GM21381 (cell line): ENCODE results near the gene HADH.
"Not testable (repeated sequence)": the region's sequence is repeated elsewhere in the genome, so short reads cannot be mapped to it uniquely, and the experiment has no call there.

ENCODE experiments used
- ATAC-seq: cut with Tn5 transposase; IDR thresholded peaks from one replicate; pipeline ENCODE4 v1.9.1; 2021; ENCODE audit warnings: mild to moderate bottlenecking, moderate library complexity; ENCODE audit not compliant: unreplicated experiment

The HADH gene

GRCh38 chr4:108029731-108030130 lies 40.0 kb downstream of the HADH start:
- ATAC-seq = no peak

GRCh38 chr4:108030332-108030731 lies 40.6 kb downstream of the HADH start:
- peak; percentile 94 for ATAC-seq

DNA sequence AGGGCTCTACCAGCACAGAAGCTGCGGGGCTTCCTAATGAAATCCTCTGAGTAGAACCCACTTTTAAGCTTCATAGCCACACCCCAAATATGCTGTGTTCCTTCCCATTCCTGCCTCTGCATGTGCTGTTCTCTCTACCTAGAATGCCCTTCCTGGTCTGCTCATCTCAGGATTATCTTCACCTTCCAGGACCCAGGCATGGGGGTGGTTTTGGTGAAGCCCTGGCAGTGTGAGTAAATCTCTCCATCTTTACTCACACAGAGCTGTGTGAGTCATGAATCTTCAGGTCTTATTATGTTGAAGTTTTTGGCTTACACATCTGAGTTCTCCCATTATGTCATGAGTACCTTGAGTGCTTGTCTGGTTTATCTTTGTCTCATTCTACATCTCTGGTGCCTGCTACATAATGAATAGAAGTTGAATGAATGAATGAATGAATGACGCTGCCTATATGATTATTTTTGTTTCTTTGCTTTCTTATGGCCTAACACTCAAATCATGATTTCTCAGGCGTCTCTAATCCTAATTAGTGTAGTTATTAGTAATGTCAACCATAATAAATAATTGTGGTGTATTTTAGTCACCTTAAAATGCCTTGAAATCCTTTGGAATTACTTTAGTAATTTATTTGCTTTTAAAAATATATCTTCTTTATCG lies 41.9 kb downstream of the HADH start:
- ATAC-seq = no peak

DNA sequence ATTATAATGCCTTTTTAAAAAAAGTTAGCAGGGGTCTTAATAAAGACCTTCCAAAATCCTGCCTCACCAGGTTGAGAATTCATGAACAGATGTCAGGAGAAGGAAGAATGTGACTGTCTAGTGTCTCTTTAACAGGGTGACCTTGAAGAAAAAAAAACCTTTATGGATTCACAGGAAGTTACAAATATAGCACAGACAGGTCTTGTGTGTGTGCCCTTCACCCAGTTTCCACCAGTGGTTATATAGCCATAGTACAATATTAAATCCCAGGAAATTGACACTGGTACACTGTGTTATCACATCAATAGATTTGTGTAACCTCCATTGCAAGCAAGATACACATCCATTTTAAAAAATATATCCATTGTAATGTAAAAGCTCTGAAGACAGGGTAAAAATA lies 43.7 kb downstream of the HADH start:
- no peak for ATAC-seq

DNA sequence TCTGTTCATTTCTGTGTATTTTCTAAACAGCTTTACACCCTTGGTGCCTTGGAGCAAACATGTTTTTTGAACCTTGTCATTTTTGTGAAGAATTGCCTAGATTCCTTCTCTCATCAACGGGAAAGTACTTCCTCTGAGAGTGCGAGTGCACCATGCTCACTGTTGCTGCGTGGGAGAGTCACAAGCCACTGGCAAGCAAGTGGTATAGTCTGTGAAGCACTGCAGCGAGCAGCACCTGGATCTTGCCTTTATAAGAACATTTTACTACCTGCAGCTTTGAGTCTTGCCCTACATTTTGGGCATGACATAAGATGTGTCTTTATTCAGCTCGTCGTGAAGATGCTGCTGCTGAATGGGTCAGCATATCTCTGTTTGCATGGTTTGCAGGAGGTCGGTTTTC lies 44.9 kb downstream of the HADH start:
- ATAC-seq = no peak

GRCh38 chr4:108035691-108036090 lies 46.0 kb downstream of the HADH start:
- ATAC-seq = no peak

GRCh38 chr4:108036213-108036612 lies 46.5 kb downstream of the HADH start:
- ATAC-seq = peak; percentile 89

- ATAC-seq = no peak
Observed at GRCh38 chr4:108037884-108038283, 48.2 kb downstream of the HADH start.

GRCh38 chr4:108042927-108043326 lies 53.2 kb downstream of the HADH start:
- ATAC-seq = no peak

- ATAC-seq = no peak
Observed at GRCh38 chr4:108043526-108043925, 53.8 kb downstream of the HADH start.

GRCh38 chr4:108044951-108045686 lies 55.4 kb downstream of the HADH start:
- no peak for ATAC-seq

DNA sequence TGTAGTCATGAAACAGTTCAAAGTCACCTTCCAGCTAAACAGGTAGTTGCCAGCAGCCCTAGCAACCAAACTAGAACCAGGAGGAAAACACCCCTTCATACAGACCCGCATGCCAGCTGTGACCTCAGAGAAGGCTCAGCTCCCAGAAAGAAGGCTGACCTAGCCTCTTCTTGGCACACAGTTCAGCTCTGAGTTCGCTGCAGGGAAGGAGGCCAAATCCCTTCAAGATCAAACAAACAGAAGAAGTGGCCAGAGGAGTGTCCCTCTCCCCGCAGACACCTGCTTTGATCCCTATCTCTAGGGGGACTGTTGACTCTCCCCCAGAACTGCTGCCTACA lies 56.0 kb downstream of the HADH start:
- ATAC-seq = no peak

DNA sequence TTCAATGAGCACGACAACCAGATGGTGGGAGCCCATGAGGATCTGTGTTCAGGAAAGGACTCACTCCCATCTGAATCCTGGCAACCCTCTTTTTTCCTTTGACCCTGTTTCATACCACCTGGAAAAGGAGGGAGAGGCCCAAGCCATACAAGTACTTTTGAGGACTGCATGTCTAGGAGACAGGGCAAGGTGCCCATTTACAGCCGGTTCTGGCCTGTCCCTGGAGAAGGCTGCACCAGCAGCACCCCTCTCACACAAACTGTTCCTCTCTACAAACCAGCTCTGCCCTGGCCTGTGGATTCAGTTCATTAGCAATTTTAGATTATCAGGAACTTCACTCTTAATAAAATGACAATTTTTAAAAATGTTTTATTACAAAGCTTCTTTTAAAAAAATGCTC lies 57.5 kb downstream of the HADH start:
- ATAC-seq = no peak

GRCh38 chr4:108048157-108048556 lies 58.5 kb downstream of the HADH start:
- ATAC-seq = no peak

GRCh38 chr4:108048997-108049396 lies 59.3 kb downstream of the HADH start:
- ATAC-seq = no peak

DNA sequence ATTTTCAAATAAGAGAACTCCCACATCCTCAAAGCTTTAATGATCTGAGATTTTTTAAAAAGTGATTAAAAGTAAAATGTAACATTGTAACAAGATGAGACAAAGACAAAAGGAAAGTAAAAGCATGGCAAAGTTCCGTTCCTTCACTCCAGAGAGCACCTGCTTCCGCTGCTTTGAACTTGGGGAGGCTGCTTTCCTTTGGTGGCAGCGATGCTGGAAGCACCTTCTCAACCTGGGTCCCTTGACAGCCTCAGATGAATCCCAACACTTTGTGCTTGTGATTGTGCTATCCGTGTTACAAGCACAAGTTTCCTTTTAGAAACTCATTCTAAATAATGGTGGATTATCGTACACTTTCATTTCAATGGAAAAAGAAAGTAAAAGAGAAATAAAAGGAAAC lies 59.7 kb downstream of the HADH start:
- no peak for ATAC-seq

GRCh38 chr4:108050166-108051111 lies 60.8 kb downstream of the HADH start:
- not testable (repeated sequence) for ATAC-seq

DNA sequence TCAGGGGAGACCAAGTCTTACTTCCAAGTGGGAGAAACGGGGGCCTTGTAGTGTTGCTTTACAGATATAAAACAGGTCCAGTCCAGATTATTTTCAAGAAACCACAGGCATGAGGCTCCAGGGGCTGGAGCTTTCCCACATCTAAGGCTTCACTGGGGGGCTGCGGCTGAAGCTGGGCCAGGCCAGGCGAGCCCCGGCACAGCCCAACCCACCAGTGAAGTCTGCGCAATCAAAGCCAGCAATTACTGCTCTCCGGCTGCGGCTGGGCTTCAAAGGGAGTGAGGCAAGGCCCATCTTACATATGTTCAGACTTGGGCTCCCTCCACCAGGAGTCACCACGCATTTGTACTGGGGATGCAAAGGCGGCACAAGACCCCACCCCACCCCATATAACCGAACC lies 61.7 kb downstream of the HADH start:
- no peak for ATAC-seq

GRCh38 chr4:108052558-108053120 lies 63.0 kb downstream of the HADH start:
- ATAC-seq = no peak

- ATAC-seq = peak; percentile 92
Observed at GRCh38 chr4:108053251-108053711, 63.6 kb downstream of the HADH start.

DNA sequence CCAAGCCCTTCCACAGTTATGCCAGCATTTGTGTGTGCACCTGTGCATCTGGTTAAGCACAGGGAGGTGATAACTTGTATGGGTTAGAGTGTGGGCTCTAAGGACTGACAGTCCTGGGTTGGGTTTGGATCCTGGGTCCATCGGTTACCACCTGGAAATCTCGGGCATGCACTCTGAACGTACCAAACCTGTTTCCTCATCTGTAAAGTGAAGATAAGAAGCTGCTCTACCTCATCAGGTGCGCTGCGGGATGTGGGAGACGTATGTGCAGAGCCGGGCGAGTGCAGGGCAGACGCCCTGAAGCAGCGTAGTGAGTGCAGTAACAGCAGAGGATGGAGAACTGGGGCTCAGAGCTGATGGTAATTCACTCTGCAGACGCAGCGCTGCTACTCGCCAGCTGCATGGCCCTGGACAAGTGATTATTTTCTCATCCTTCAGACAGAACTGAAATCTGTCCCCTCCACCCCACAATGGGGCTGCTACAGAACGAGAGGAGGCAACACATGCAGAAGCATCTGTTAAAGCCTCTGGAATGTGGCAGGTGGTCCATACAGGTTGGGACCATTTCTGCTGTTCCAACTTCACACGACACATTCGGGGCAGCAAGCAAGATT lies 64.4 kb downstream of the HADH start:
- ATAC-seq = no peak
